Measurements from ENCODE around the gene CORIN.
"Not testable (repeated sequence)": the region's sequence is repeated elsewhere in the genome, so short reads cannot be mapped to it uniquely, and the experiment has no call there.

CORIN gene

GRCh38 chr4:47704693-47705325 lies 133.1 kb downstream of the CORIN start:
- intact Hi-C loops (cut with DNase I) = no loop called here

DNA sequence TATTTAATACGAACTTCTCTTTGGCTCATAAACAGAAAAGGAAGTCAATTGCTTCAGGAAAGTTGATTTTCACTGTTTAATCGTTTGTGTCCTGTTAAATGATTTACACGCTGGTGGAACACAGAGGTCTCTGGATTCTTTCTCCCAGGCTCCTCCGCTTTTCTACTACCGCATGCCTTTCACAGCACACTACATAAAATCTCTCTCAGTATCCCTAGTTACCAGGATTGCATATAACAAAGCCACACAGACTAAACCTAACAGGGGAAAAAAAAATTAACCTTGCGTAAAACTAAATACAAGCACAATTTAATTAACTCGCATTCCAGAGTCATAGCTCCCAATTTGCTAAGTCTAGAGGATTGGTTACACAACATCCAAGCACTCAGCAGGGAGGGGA lies 133.9 kb downstream of the CORIN start:
- no peak for DNase-seq
- intact Hi-C loops (cut with DNase I) = no loop called here

More at GRCh38 chr4:47704693-47705325, 133.1 kb downstream of the CORIN start:
- DNase-seq = peak in 41 of 42 donors; percentile 4 to 69 (median 36)

DNA sequence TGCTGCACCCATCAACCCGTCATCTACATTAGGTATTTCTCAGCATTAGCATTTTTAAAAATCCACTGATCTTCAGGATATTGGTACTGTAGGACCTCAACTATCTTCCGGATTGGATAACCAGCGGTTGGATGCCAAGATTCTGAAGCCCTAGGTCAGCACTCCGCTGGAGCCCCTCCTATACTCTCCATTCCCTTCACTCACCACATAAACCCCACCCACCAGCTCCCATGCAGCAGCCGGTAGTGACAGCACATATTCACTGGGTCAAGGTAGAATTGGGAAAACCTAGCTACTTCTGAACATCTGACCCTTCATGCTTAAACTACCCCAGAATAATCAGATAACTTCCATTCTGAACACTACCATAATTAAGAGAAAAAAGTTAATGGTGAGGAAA lies 134.9 kb downstream of the CORIN start:
- intact Hi-C loops (cut with DNase I) = no loop called here
- no peak for DNase-seq

DNA sequence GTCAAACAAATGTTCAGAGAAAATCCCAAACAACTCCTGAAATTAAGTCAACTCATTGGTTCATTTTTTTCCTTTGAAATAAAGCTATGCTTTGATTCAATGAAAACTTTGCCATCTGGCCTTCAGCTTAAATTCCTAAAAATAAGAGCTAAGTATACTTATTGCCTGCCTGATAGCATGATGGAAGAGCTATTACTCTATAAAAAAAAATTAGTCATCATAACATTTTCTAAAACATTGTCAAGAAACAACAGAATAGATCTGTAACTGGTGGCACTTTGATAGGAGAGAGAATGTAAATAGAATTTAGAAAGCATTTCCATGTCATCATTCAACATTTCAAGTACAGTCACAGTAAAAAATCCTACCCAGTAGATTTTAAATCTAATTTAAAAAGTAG lies 136.6 kb downstream of the CORIN start:
- no peak for DNase-seq
- intact Hi-C loops (cut with DNase I) = no loop called here

GRCh38 chr4:47698837-47699236 lies 139.0 kb downstream of the CORIN start:
- intact Hi-C loops (cut with DNase I) = no loop called here
- no peak for DNase-seq

DNA sequence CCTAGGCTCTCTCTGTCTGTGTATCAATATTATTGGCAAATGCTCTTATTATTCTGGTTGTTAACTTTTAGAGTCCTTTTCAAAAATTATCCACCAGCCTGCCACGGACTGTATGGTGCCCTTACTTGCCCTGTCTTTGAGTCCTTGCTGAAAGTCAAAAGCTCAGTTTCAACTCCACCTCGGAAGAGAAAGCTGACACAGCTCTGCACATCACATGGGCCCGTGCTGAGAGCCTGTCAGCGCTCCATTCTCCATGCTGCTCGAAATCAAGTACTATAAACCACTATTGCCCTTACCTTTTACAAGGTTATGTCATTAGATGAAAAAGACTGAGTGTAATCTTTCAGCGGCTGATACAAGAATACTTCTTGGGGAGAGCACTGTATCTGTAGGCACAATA lies 141.0 kb downstream of the CORIN start:
- intact Hi-C loops (cut with DNase I) = no loop called here
- DNase-seq = no peak

DNA sequence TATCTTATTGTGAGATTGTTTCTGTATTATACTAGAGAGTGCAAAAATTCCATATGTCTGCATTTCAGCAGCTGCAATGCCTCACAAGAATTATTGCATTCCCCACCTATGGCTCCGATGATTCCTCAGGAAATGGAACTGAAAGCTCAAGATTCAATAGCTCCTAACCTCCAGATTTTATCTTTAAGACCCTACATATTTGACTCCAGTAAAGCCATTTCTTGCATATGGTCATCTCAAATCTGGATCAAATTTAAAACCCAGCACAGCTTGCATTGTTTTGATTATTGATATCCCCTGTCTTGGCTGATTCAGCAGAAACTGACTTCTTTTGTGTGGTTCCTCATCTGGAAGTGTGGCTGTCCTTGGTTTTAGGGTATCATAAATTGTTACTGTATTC lies 142.6 kb downstream of the CORIN start:
- intact Hi-C loops (cut with DNase I) = no loop called here
- DNase-seq = no peak

- no peak for DNase-seq
- intact Hi-C loops (cut with DNase I) = no loop called here
Measured at GRCh38 chr4:47694322-47694721, 143.5 kb downstream of the CORIN start.

GRCh38 chr4:47692691-47693090 lies 145.2 kb downstream of the CORIN start:
- intact Hi-C loops (cut with DNase I) = no loop called here
- DNase-seq = no peak

GRCh38 chr4:47691757-47692383 lies 146.0 kb downstream of the CORIN start:
- intact Hi-C loops (cut with DNase I); DNase-seq: not testable (repeated sequence)

GRCh38 chr4:47690611-47691010 lies 147.3 kb downstream of the CORIN start:
- no peak for DNase-seq
- intact Hi-C loops (cut with DNase I) = no loop called here

- intact Hi-C loops (cut with DNase I) = no loop called here
- peak in 19 of 42 donors; percentile 4 to 68 (median 30) for DNase-seq
Measured at GRCh38 chr4:47686294-47686872, 151.5 kb downstream of the CORIN start.

GRCh38 chr4:47675806-47676205 lies 162.1 kb downstream of the CORIN start:
- DNase-seq = no peak
- intact Hi-C loops (cut with DNase I) = no loop called here

DNA sequence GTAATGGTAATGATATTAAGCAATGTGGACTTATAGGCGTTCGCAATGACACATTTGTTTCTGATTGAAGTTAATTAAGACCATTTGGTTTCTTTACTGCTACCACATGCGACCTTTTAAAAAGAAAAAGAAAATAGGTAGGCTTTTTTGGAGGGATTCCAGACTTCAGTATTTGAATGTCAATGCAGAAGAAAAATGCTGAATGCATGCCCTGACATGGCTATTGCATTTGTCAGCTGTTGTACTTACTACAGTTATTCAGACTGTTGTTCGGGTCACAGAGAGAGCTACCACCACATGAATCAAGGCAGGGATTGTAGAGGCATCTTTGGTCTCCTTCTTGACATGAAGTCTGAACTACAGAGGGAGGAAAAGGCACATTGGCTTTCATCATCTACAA lies 163.7 kb downstream of the CORIN start:
- no peak for DNase-seq
- intact Hi-C loops (cut with DNase I) = no loop called here

DNA sequence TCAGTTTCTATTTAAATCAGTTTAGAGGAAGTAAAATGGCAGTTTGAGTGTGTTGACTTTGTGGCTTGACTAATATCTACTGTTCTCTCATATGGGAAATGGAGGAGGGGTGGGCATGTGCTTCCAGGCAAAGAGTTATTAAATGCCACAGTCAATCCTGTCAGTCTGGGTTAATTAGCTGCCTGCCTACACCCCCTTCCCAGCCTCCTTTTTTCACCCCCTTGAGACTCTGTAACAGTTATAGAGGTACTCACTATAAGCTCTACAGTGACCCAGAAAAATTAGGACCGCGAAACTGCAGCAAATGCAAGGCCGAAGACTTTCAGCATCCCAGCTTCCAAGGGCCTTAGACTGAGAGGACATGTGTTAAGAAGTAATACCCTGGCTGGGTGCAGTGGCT lies 165.2 kb downstream of the CORIN start:
- intact Hi-C loops (cut with DNase I) = no loop called here
- no peak for DNase-seq

DNA sequence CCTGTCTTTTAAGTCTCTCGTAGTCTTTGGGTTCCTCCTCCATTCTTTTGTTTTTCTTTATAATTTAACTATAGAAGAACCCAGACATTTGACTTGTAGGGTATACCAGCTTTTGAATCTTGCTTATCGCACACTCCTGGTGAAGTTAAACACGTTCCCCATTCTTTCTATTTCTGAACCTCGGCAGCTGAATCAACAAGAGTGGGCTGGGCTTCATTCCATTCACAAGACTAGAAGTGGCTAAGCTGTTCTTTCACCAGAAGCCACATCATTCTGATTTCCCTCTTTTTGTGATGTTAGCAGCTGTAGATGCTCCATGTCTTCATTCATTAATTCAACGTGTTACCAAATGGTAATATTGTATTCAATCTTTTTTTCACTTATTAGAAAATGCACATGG lies 167.9 kb downstream of the CORIN start:
- intact Hi-C loops (cut with DNase I) = no loop called here
- no peak for DNase-seq

GRCh38 chr4:47668810-47669408 lies 169.0 kb downstream of the CORIN start:
- DNase-seq = peak in 20 of 42 donors; percentile 15 to 73 (median 43)
- intact Hi-C loops (cut with DNase I) = no loop called here

DNA sequence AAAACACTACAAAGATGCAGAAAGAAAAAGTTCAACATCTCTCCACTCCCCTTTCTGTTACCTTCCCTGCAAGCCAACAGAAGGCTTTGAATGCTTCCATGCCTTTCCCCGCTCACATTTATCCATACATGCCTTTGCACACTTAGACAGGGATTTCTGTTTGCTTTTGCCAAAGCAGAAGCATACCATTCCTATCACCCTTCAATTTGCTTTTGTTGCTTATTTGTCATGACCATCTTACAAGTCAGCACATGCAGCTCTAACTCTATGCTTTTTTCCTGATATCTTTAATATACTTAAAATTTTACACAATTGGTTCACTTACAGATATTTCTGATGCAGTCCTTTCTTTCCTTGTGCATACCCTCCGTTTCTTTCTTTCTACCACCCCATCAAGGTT lies 169.6 kb downstream of the CORIN start:
- intact Hi-C loops (cut with DNase I) = no loop called here

GRCh38 chr4:47667552-47667951 lies 170.3 kb downstream of the CORIN start:
- DNase-seq = no peak
- intact Hi-C loops (cut with DNase I) = no loop called here

More for the DNA sequence above, 169.6 kb downstream of the CORIN start:
- DNase-seq = no peak

GRCh38 chr4:47664051-47664826 lies 173.6 kb downstream of the CORIN start:
- peak in 7 of 42 donors; percentile 2 to 47 (median 12) for DNase-seq
- intact Hi-C loops (cut with DNase I) = no loop called here

Measured in head of caudate nucleus (tissue), 42 donors.